IMR-90 (cell line): ENCODE results near the gene EXOC6. TPM values are rescaled to one million over a fixed set of nuclear protein-coding genes. Genes with fewer than 3 reads are reported as not detected.
A peak's percentile ranks its signal among the peaks of the same experiment; 100 is the strongest.

ENCODE experiments used
- ATAC-seq: fragments of 200-7000 bp; cut with Tn5 transposase; 2 replicates; pipeline ENCODE4 v1.9.1; 2020; ENCODE audit warnings: low read depth, mild to moderate bottlenecking, moderate library complexity
- BruUV-seq: library from RNA; stranded (reverse); fragments of 400-500 nt; replicated peaks from 2 replicates; lab custom pipeline; 2021; lab: Mats Ljungman, UMichigan
- CTCF ChIA-PET: fragments of 300-600 bp; formaldehyde crosslinking; extraction: SDS; loops from one replicate; lab custom pipeline; 2021; ENCODE audit warnings: antibody characterized with exemption; lab: Yijun Ruan, JAX
- POLR2A ChIA-PET: fragments of 300-600 bp; sonication (Branson Sonifier 250); formaldehyde crosslinking; loops from one replicate; lab custom pipeline; 2022; ENCODE audit warnings: antibody characterized with exemption; ENCODE audit not compliant: unreplicated experiment; lab: Charles Lee
- DNase-seq: peaks from one replicate; pipeline ENCODE4 v3.0.0; 2013
- H2AFZ ChIP-seq: replicated peaks from 2 replicates; pipeline ENCODE3; 2013; ENCODE audit warnings: low read length, mild to moderate bottlenecking; ENCODE audit not compliant: poor library complexity
- H2AK5ac ChIP-seq: 2 replicates; pipeline ENCODE4 v1.6.1; 2013; ENCODE audit warnings: low read depth, low read length, inconsistent platforms
- H2AK9ac ChIP-seq: replicated peaks from 2 replicates; pipeline ENCODE3; 2013; ENCODE audit warnings: mild to moderate bottlenecking, low read depth, low read length, moderate library complexity; ENCODE audit not compliant: poor library complexity
- H2BK120ac ChIP-seq: 2 replicates; pipeline ENCODE4 v1.6.1; 2013; ENCODE audit warnings: low read depth, low read length, inconsistent platforms
- H2BK15ac ChIP-seq: 3 replicates; pipeline ENCODE4 v1.6.1; 2013; ENCODE audit warnings: low read depth, low read length, inconsistent platforms
- H2BK20ac ChIP-seq: 2 replicates; pipeline ENCODE4 v1.6.1; 2013; ENCODE audit warnings: low read depth, mild to moderate bottlenecking, inconsistent platforms, low read length, moderate library complexity
- H2BK5ac ChIP-seq: 2 replicates; pipeline ENCODE4 v1.6.1; 2013; ENCODE audit warnings: mild to moderate bottlenecking, low read depth, low read length, inconsistent platforms; ENCODE audit not compliant: poor library complexity, severe bottlenecking
- H3K14ac ChIP-seq: replicated peaks from 2 replicates; pipeline ENCODE4 v1.6.1; 2013; ENCODE audit warnings: low read depth, low read length, inconsistent platforms
- H3K18ac ChIP-seq: 2 replicates; pipeline ENCODE4 v1.6.1; 2013; ENCODE audit warnings: low read depth, low read length, control low read depth
- H3K23ac ChIP-seq: 2 replicates; pipeline ENCODE4 v1.6.1; 2013; ENCODE audit warnings: low read depth, low read length, inconsistent platforms
- H3K27ac ChIP-seq: 2 replicates; pipeline ENCODE4 v1.5.1; 2013; ENCODE audit warnings: mild to moderate bottlenecking, control low read depth, low read length; ENCODE audit not compliant: insufficient read depth
- H3K27me3 ChIP-seq: 2 replicates; pipeline ENCODE4 v1.6.1; 2013; ENCODE audit warnings: low read length; ENCODE audit not compliant: control insufficient read depth, insufficient read depth
- H3K36me3 ChIP-seq: 2 replicates; pipeline ENCODE4 v1.6.1; 2013; ENCODE audit warnings: low read length, mixed read lengths; ENCODE audit not compliant: control insufficient read depth, insufficient read depth
- H3K4ac ChIP-seq: 2 replicates; pipeline ENCODE4 v1.6.1; 2013; ENCODE audit warnings: low read depth, low read length, inconsistent platforms
- H3K4me1 ChIP-seq: 2 replicates; pipeline ENCODE4 v1.6.1; 2013; ENCODE audit warnings: low read length, mixed read lengths; ENCODE audit not compliant: control insufficient read depth, insufficient read depth
- H3K4me2 ChIP-seq: 2 replicates; pipeline ENCODE4 v1.6.1; 2013; ENCODE audit warnings: low read depth, mild to moderate bottlenecking, control low read depth, low read length, moderate library complexity
- H3K4me3 ChIP-seq: 2 replicates; pipeline ENCODE4 v1.5.1; 2013; ENCODE audit warnings: low read depth, mild to moderate bottlenecking, control low read depth, low read length, moderate library complexity; ENCODE audit not compliant: insufficient read depth
- H3K56ac ChIP-seq: 2 replicates; pipeline ENCODE4 v1.6.1; 2013; ENCODE audit warnings: low read length, inconsistent platforms; ENCODE audit not compliant: insufficient read depth; ENCODE audit errors: extremely low read depth
- H3K79me1 ChIP-seq, 2 experiments: 2 replicates each; pipeline ENCODE4 v1.6.1; 2013; ENCODE audit warnings: low read length in 2 of 2, inconsistent platforms in 1 of 2, low read depth in 1 of 2
- H3K9ac ChIP-seq: 2 replicates; pipeline ENCODE4 v1.6.1; 2013; ENCODE audit warnings: low read depth, low read length, control low read depth
- H3K9me1 ChIP-seq: 2 replicates; pipeline ENCODE4 v1.6.1; 2013; ENCODE audit warnings: low read length, inconsistent platforms; ENCODE audit not compliant: insufficient read depth
- H3K9me3 ChIP-seq: 2 replicates; pipeline ENCODE4 v1.6.1; 2013; ENCODE audit warnings: low read length; ENCODE audit not compliant: control insufficient read depth, insufficient read depth
- H4K20me1 ChIP-seq: 2 replicates; pipeline ENCODE4 v1.6.1; 2013; ENCODE audit warnings: low read length, inconsistent platforms; ENCODE audit not compliant: insufficient read depth
- H4K5ac ChIP-seq: 2 replicates; pipeline ENCODE4 v1.6.1; 2013; ENCODE audit warnings: mild to moderate bottlenecking, low read depth, low read length, control low read depth
- H4K8ac ChIP-seq, 2 experiments: 2 replicates each; pipeline ENCODE4 v1.6.1; 2013; ENCODE audit warnings: low read depth in 2 of 2, low read length in 2 of 2, control low read depth in 1 of 2, inconsistent platforms in 1 of 2
- H4K91ac ChIP-seq: 2 replicates; pipeline ENCODE4 v1.6.1; 2013; ENCODE audit warnings: low read depth, low read length, inconsistent platforms; ENCODE audit not compliant: insufficient read depth
- MAFK ChIP-seq: IDR thresholded peaks from 2 replicates; pipeline ENCODE4 v1.6.1; 2012; ENCODE audit warnings: low read depth, low read length, improper control_type of control experiment
- RCOR1 ChIP-seq: IDR thresholded peaks from 2 replicates; pipeline ENCODE4 v1.6.1; 2012; ENCODE audit warnings: mild to moderate bottlenecking, low read length, improper control_type of control experiment; ENCODE audit not compliant: insufficient replicate concordance
- WGBS, 2 experiments: methylation state at CpG; one replicate each; pipeline versions ENCODE4 v1.1.5 to v1.1.7; 2013; ENCODE audit warnings: missing lambda C conversion rate in 2 of 2; ENCODE audit not compliant: insufficient read length in 1 of 2; ENCODE audit errors: extremely low coverage in 2 of 2; 5-methylcytosine and 5-hydroxymethylcytosine counted together
- dilution Hi-C: fragments of 300-500 bp; cut with HindIII; formaldehyde crosslinking; loops from one replicate; pipeline ENCODE4 v1.14.3; 2018; ENCODE audit warnings: low sequenced_read_pairs; ENCODE audit not compliant: unreplicated experiment
- in situ Hi-C: fragments of 300-500 bp; cut with MboI; formaldehyde crosslinking; loops from 3 replicates; pipeline ENCODE4 v1.14.3; 2019; ENCODE audit warnings: low sequenced_read_pairs, inconsistent platforms, mixed read lengths
- intact Hi-C: fragments of 100-400 bp; cut with micrococcal nuclease; formaldehyde crosslinking; loops from 2 replicates; pipeline ENCODE4 v1.10.0; 2022
- polyA plus RNA-seq, 3 experiments: library from polyadenylated mRNA; depleted of rRNA; stranded (reverse); fragments of >200 nt; gene quantifications; 2 replicates each; pipeline ENCODE4 v1.2.3, GENCODE V29; 2012; ENCODE audit warnings: low replicate concordance in 1 of 3
- total RNA-seq: library from RNA; depleted of rRNA; stranded (reverse); fragments of >200 nt; gene quantifications from 2 replicates; pipeline ENCODE4 v1.2.3, GENCODE V29; 2012

EXOC6 gene
- total and polyA plus RNA-seq, 2 of the 4 experiments (the other 2 are of a cell fraction), result 4.5 to 11.5 TPM

- Histone ChIP-seq H2BK15ac (no peak overlapping the region), H3K4me2 (peak overlapping the region; percentile 44; the same call in 1 of the 2 replicates), H3K9me3 (no peaks in the 10 kb centered on the region), H2BK5ac (no peak overlapping the region), H3K79me1 (no peaks in the 10 kb centered on the region), H3K27me3 (no peaks in the 10 kb centered on the region), H3K56ac (no peak overlapping the region), H3K23ac (no peak overlapping the region), H2AK9ac (no peak overlapping the region), H3K9ac (no peak overlapping the region), H3K4ac (no peak overlapping the region), H3K4me1 (no peaks in the 10 kb centered on the region), H3K4me3 (no peak overlapping the region), H2BK120ac (no peak overlapping the region), H2AFZ (no peak overlapping the region), H4K20me1 (no peaks in the 10 kb centered on the region), H2AK5ac (no peak overlapping the region), H3K9me1 (no peaks in the 10 kb centered on the region), H3K14ac (no peak overlapping the region), H3K36me3 (no peaks in the 10 kb centered on the region), H4K5ac (no peak overlapping the region), H2BK20ac (no peak overlapping the region), H3K18ac (no peak overlapping the region), H3K27ac (no peak overlapping the region), H4K8ac (no peak overlapping the region), H4K91ac (no peak overlapping the region)
- no TSS peak for BruUV-seq
- CTCF ChIA-PET, result no interaction called here
- in situ Hi-C loops, result no loop called here
- WGBS, 2 experiments, result 63% methylated on average over 1 of the region's 1 CpG; no CpG with 5 or more reads in 1 of the 2 experiments
- POLR2A ChIA-PET, result no interaction called here
- intact Hi-C loops, result loop anchor here (5.0 kb wide), 1 partner anchor 47 kb away; no protein-coding TSS in a partner anchor
- no peak for TF ChIP-seq MAFK
- TF ChIP-seq RCOR1, result no peak
- ATAC-seq, result no peak
- no peak for DNase-seq
- dilution Hi-C loops, result no loop called here
These were observed 90.5 kb downstream of the EXOC6 start for GRCh38 chr10:92938841-92939240.
